Mesendoderm (in vitro differentiated cells): Measurements from ENCODE around the gene ABI3BP.

Experiments
- DNase-seq: peaks from one replicate; pipeline ENCODE4 v3.0.0; 2013
- H2AK5ac ChIP-seq: 2 replicates; pipeline ENCODE4 v1.6.1; 2013; ENCODE audit warnings: low read length, inconsistent platforms
- H2BK120ac ChIP-seq: 2 replicates; pipeline ENCODE4 v1.6.1; 2013; ENCODE audit warnings: low read depth, mild to moderate bottlenecking, low read length, moderate library complexity, mixed read lengths
- H2BK15ac ChIP-seq: replicated peaks from 2 replicates; pipeline ENCODE4 v1.6.1; 2013; ENCODE audit warnings: low read depth, mild to moderate bottlenecking, moderate library complexity
- H2BK5ac ChIP-seq: 2 replicates; pipeline ENCODE4 v1.6.1; 2013; ENCODE audit warnings: low read length, inconsistent platforms
- H3K18ac ChIP-seq: 2 replicates; pipeline ENCODE4 v1.6.1; 2013; ENCODE audit warnings: mild to moderate bottlenecking, low read length, mixed read lengths
- H3K23ac ChIP-seq: one replicate; pipeline ENCODE4 v1.6.1; 2013; ENCODE audit warnings: low read length
- H3K27ac ChIP-seq: 2 replicates; pipeline ENCODE4 v1.5.1; 2013; ENCODE audit warnings: low read depth, mild to moderate bottlenecking, inconsistent platforms, low read length, moderate library complexity
- H3K27me3 ChIP-seq: 2 replicates; pipeline ENCODE4 v1.6.1; 2013; ENCODE audit warnings: low read length, control low read depth, mild to moderate bottlenecking, inconsistent platforms; ENCODE audit not compliant: insufficient read depth, poor library complexity
- H3K36me3 ChIP-seq: 2 replicates; pipeline ENCODE4 v1.6.1; 2013; ENCODE audit warnings: low read length, inconsistent platforms; ENCODE audit not compliant: control insufficient read depth, insufficient read depth
- H3K4ac ChIP-seq: one replicate; pipeline ENCODE4 v1.6.1; 2013; ENCODE audit warnings: low read depth, mild to moderate bottlenecking, low read length, moderate library complexity
- H3K4me1 ChIP-seq: 2 replicates; pipeline ENCODE4 v1.6.1; 2013; ENCODE audit warnings: low read depth, low read length, inconsistent platforms; ENCODE audit not compliant: control insufficient read depth
- H3K4me2 ChIP-seq: 2 replicates; pipeline ENCODE4 v1.6.1; 2013; ENCODE audit warnings: low read length
- H3K4me3 ChIP-seq: 2 replicates; pipeline ENCODE4 v1.5.1; 2013; ENCODE audit warnings: mild to moderate bottlenecking, low read length
- H3K56ac ChIP-seq: one replicate; pipeline ENCODE4 v1.6.1; 2013; ENCODE audit warnings: low read length
- H3K79me1 ChIP-seq: 2 replicates; pipeline ENCODE4 v1.6.1; 2013; ENCODE audit warnings: low read length, inconsistent platforms
- H3K79me2 ChIP-seq: 2 replicates; pipeline ENCODE4 v1.6.1; 2013; ENCODE audit warnings: mild to moderate bottlenecking, low read length; ENCODE audit not compliant: control insufficient read depth, insufficient read depth
- H3K9ac ChIP-seq: 2 replicates; pipeline ENCODE4 v1.6.1; 2013; ENCODE audit warnings: low read length, inconsistent platforms
- H4K5ac ChIP-seq: one replicate; pipeline ENCODE4 v1.6.1; 2013; ENCODE audit warnings: low read length
- H4K8ac ChIP-seq: one replicate; pipeline ENCODE4 v1.6.1; 2013; ENCODE audit warnings: low read depth, mild to moderate bottlenecking, control low read depth, low read length, moderate library complexity
- WGBS: extraction: QIAGEN DNeasy Blood & Tissue Kit; methylation state at CpG from one replicate; pipeline ENCODE4 v1.1.7; 2013; ENCODE audit warnings: low lambda C conversion rate, missing lambda C conversion rate; ENCODE audit not compliant: insufficient coverage; ENCODE audit errors: extremely low coverage; 5-methylcytosine and 5-hydroxymethylcytosine counted together

Gene ABI3BP

DNA sequence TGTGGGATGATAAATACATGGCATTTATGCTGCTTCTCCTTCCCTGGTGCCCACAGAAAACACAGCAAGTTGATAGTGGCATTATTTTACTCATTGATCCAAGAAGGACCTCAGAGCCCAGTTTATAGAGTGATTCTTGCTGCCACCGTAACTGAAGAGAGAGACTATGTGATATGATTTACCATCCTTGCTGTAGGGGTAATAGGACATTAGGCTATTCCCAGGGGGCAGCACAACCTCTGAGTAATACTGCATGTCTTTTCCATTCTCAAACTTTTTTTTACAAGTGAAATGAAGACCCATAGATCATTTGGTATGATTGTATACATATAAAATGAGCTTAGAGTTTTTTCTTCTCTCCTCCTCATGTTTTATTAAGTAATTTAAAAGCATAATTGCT, 136.4 kb downstream of the ABI3BP start:
- Histone ChIP-seq H3K18ac (no peak overlapping the region), H3K79me2 (no peaks in the 10 kb centered on the region), H3K27me3 (no peaks in the 10 kb centered on the region), H2AK5ac (no peak overlapping the region), H3K27ac (no peak overlapping the region), H3K9ac (no peak overlapping the region), H3K79me1 (no peaks in the 10 kb centered on the region), H3K56ac (no peak overlapping the region), H3K4ac (no peak overlapping the region), H4K5ac (no peak overlapping the region), H3K4me1 (no peaks in the 10 kb centered on the region), H2BK120ac (no peak overlapping the region), H3K4me2 (no peak overlapping the region), H4K8ac (no peak overlapping the region), H3K23ac (no peak overlapping the region), H2BK5ac (no peak overlapping the region), H3K36me3 (no peaks in the 10 kb centered on the region), H3K4me3 (no peak overlapping the region), H2BK15ac (no peak overlapping the region)
- WGBS = no CpG with 5 or more reads among the region's 1 CpG
- DNase-seq = no peak

DNA sequence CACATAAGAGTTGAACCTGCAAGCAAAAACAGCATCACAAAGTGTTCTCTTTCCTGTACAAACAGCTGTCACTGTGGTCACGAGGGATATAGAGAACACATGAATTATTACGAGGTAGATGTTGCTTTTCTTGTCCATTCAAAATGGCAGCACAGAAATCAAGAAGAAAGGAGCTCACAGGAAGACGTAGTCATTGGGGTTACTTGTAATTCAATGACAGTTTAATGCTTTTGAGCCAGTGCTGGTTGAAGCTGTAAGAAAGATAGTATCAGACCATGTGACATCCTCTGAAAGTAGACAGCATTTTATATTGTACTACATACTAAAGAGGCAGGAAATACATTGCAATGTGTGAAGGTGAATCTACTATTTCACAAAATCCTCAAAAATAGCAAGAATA, 140.4 kb downstream of the ABI3BP start:
- Histone ChIP-seq H3K4me1 (no peaks in the 10 kb centered on the region), H3K23ac (no peak overlapping the region), H3K56ac (no peak overlapping the region), H3K79me1 (no peaks in the 10 kb centered on the region), H3K9ac (no peak overlapping the region), H2BK120ac (no peak overlapping the region), H2BK5ac (no peak overlapping the region), H3K79me2 (no peaks in the 10 kb centered on the region), H3K4me2 (no peak overlapping the region), H3K4ac (no peak overlapping the region), H3K18ac (no peak overlapping the region), H3K4me3 (no peak overlapping the region), H4K8ac (no peak overlapping the region), H3K27me3 (no peaks in the 10 kb centered on the region), H2BK15ac (no peak overlapping the region), H3K36me3 (no peaks in the 10 kb centered on the region), H2AK5ac (no peak overlapping the region), H4K5ac (no peak overlapping the region), H3K27ac (no peak overlapping the region)
- no peak for DNase-seq
- WGBS = no CpG with 5 or more reads among the region's 3 CpGs

DNA sequence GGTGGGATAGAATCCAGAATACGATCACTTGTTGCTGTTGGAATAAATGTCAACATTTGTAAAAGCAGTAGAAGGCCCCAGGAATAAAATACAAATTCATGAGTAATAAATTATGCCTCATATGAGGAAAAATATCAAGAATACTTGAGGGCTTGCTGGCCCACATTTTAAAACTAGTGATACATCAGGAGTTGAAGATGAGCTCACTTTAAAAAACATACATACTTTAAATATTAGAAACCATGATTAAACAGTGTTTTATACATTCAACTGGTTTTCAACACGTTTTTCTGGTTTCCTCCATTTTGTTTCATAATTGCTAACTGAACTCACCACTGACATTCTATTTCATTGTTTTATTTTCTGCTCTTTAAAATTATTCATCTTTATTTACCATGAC, 142.5 kb downstream of the ABI3BP start:
- Histone ChIP-seq H2AK5ac (no peak overlapping the region), H3K9ac (no peak overlapping the region), H3K4me2 (no peak overlapping the region), H2BK120ac (no peak overlapping the region), H3K4ac (no peak overlapping the region), H4K8ac (no peak overlapping the region), H2BK15ac (no peak overlapping the region), H3K56ac (no peak overlapping the region), H3K36me3 (no peaks in the 10 kb centered on the region), H3K27ac (no peak overlapping the region), H3K79me1 (no peaks in the 10 kb centered on the region), H4K5ac (no peak overlapping the region), H3K4me3 (no peak overlapping the region), H3K4me1 (no peaks in the 10 kb centered on the region), H3K79me2 (no peaks in the 10 kb centered on the region), H2BK5ac (no peak overlapping the region), H3K18ac (no peak overlapping the region), H3K23ac (no peak overlapping the region), H3K27me3 (no peaks in the 10 kb centered on the region)
- no CpG with 5 or more reads among the region's 2 CpGs for WGBS
- DNase-seq = no peak

DNA sequence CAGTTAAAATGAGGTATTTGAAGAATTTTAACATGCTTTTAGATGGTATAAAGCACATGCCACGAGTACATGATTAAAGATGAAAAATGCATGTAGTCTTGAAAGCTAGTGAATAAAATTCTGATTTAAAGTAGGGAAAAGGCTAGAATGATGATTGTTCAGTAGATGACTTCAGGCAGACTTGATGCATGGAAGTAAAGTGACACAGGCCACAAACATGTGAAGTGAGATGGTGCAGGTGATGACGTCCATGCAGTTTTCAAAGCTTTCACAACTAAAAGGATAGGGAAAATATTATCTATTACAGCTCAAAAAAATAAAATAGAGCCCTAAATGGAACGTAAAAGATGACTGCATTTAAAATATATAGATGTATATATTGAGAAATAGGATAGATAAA, 143.1 kb downstream of the ABI3BP start:
- Histone ChIP-seq H3K56ac (no peak overlapping the region), H3K4ac (no peak overlapping the region), H3K4me1 (no peaks in the 10 kb centered on the region), H3K79me2 (no peaks in the 10 kb centered on the region), H3K4me2 (no peak overlapping the region), H4K8ac (no peak overlapping the region), H3K23ac (no peak overlapping the region), H3K79me1 (no peaks in the 10 kb centered on the region), H2BK5ac (no peak overlapping the region), H2AK5ac (no peak overlapping the region), H2BK15ac (no peak overlapping the region), H3K27me3 (no peaks in the 10 kb centered on the region), H3K9ac (no peak overlapping the region), H3K27ac (no peak overlapping the region), H2BK120ac (no peak overlapping the region), H3K4me3 (no peak overlapping the region), H3K18ac (no peak overlapping the region), H3K36me3 (no peaks in the 10 kb centered on the region), H4K5ac (no peak overlapping the region)
- 100% methylated on average over 1 of the region's 3 CpGs for WGBS
- DNase-seq = no peak

DNA sequence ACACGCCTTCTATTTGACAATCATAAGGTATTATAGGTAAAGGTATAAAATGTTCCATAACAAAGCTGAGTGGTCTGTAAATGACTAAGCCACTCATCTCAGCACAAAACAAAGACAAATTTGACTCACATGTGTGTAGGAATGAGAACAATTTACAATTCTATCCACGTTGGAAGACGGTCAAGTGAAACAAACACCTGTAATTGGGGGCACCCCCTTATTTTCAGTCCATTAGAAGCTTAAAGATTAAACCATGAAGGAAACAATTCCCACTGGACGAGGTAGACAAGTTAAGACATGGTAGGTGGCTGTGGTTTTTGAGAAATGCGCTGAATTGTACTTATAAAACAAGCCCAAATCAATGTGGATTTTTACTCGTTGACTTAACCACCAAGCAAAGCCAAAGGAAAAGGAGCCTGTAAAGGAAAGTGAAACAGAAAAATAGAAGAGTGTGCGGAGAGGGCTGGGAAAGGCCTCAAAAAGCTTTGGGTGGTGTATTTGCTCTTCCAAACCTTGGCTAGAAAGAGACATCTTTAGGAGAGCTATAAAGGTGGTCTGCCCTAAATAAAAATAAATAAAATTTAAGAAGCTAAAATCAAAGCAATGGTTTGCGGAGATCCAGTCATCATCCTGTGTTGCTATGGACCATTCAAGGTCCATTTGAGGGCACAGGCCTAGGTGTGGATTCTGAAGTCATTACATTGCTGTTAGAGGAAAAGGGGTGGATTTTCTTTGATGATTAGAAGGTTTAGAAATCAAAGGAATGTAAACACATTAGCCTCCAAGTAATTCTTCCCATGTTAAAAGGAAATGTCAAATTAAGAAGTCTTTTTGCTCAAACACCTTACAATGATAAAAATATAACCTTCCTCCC, 148.9 kb downstream of the ABI3BP start:
- H3K18ac ChIP-seq = no peak overlapping the region
- H3K4ac ChIP-seq = no peak overlapping the region
- H3K27ac ChIP-seq = no peak overlapping the region
- H3K36me3 ChIP-seq = no peaks in the 10 kb centered on the region
- H3K9ac ChIP-seq = no peak overlapping the region
- no peak overlapping the region for H3K4me2 ChIP-seq
- H2BK5ac ChIP-seq = no peak overlapping the region
- H3K79me1 ChIP-seq = no peaks in the 10 kb centered on the region
- H2BK15ac ChIP-seq = no peak overlapping the region
- no peak overlapping the region for H3K23ac ChIP-seq
- no peak overlapping the region for H3K56ac ChIP-seq
- H3K79me2 ChIP-seq = no peaks in the 10 kb centered on the region
- no peak overlapping the region for H3K4me3 ChIP-seq
- H4K8ac ChIP-seq = no peak overlapping the region
- WGBS = no CpG with 5 or more reads among the region's 8 CpGs
- no peak overlapping the region for H2BK120ac ChIP-seq
- no peak overlapping the region for H4K5ac ChIP-seq
- no peak for DNase-seq
- H3K4me1 ChIP-seq = no peaks in the 10 kb centered on the region
- H2AK5ac ChIP-seq = no peak overlapping the region
- H3K27me3 ChIP-seq = no peaks in the 10 kb centered on the region

DNA sequence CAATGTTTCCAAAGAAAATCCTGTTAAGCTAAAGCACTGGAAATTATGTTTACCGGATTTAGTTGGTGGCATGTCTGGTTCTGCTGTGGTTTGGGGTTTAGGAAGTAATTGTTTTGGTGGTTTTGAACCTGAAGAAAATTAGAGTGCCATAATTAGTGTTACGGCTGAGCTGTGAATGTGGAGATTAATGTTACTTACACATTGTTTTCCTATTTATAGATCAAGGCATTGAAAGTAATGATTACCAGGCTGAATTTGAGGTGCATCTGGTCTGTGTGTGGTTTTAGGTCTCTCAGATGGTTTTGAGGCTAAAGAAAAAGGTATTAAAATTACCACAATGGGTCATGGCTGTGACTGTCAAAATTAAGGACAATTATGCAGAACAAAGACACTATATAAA, 155.1 kb downstream of the ABI3BP start:
- H3K18ac ChIP-seq = no peak overlapping the region
- no peak overlapping the region for H3K4me2 ChIP-seq
- no peak overlapping the region for H3K4ac ChIP-seq
- H2BK120ac ChIP-seq = no peak overlapping the region
- H3K27me3 ChIP-seq = no peaks in the 10 kb centered on the region
- no peak overlapping the region for H4K5ac ChIP-seq
- H3K4me1 ChIP-seq = no peaks in the 10 kb centered on the region
- no peaks in the 10 kb centered on the region for H3K36me3 ChIP-seq
- no peak overlapping the region for H3K9ac ChIP-seq
- H3K56ac ChIP-seq = no peak overlapping the region
- H4K8ac ChIP-seq = no peak overlapping the region
- no peak overlapping the region for H2BK5ac ChIP-seq
- no peak overlapping the region for H3K27ac ChIP-seq
- no peak overlapping the region for H3K4me3 ChIP-seq
- H3K79me1 ChIP-seq = no peaks in the 10 kb centered on the region
- 100% methylated on average over 1 of the region's 2 CpGs for WGBS
- no peak overlapping the region for H2BK15ac ChIP-seq
- H3K23ac ChIP-seq = no peak overlapping the region
- H2AK5ac ChIP-seq = no peak overlapping the region
- no peaks in the 10 kb centered on the region for H3K79me2 ChIP-seq
- no peak for DNase-seq
